Tibial artery (tissue), 4 donors: ENCODE measurements around the gene TYSND1.

ENCODE experiments used
- DNase-seq, 2 donors: peaks; one replicate each; pipeline ENCODE4 v3.0.0-alpha.2; 2019
- H3K27ac ChIP-seq, 2 donors: fragments of 200-600 bp; sonication (generic) in 1 of 2; 1 replicate in 1 of 2; 2 replicates in 1 of 2; pipeline ENCODE4 v1.5.1; 2018 to 2019; ENCODE audit warnings: mild to moderate bottlenecking in 1 of 2
- H3K27me3 ChIP-seq, 2 donors: fragments of 200-600 bp; sonication (generic) in 1 of 2; one replicate each; pipeline versions ENCODE4 v1.5.1 to v1.6.0; 2016 to 2019
- H3K36me3 ChIP-seq, 3 donors: fragments of 200-600 bp; sonication (generic) in 2 of 3; one replicate each; pipeline ENCODE4 v1.5.1; 2016 to 2019; ENCODE audit warnings: mild to moderate bottlenecking in 2 of 3
- H3K4me1 ChIP-seq, 4 donors: fragments of 200-600 bp; sonication (generic) in 2 of 4; 1 replicate in 3 of 4; 2 replicates in 1 of 4; pipeline ENCODE4 v1.5.1; 2016 to 2019
- H3K4me3 ChIP-seq, 2 donors: fragments of 200-600 bp; sonication (generic) in 1 of 2; 1 replicate in 1 of 2; 2 replicates in 1 of 2; pipeline ENCODE4 v1.5.1; 2018 to 2019; ENCODE audit warnings: mild to moderate bottlenecking in 2 of 2
- H3K9me3 ChIP-seq, 3 donors: fragments of 200-600 bp; sonication (generic) in 1 of 3; one replicate each; pipeline ENCODE4 v1.5.1; 2016 to 2019
- CTCF ChIP-seq, 2 experiments: fragments of 200-600 bp in 1 of 2; fragments of 450-650 bp in 1 of 2; IDR thresholded peaks; one replicate each; pipeline ENCODE4 v1.5.1; 2017 to 2019; ENCODE audit warnings: antibody characterized with exemption in 2 of 2, mild to moderate bottlenecking in 1 of 2, moderate library complexity in 1 of 2
- intact Hi-C: fragments of 100-400 bp; cut with DNase I; formaldehyde crosslinking; loops from one replicate; pipeline ENCODE4 v1.15.0; 2023; ENCODE audit warnings: low total_unique reads

Gene TYSND1

GRCh38 chr10:70178139-70178725 lies 31.7 kb upstream of the TYSND1 start:
- H3K4me1 ChIP-seq, result no peaks in the 10 kb centered on the region
- H3K36me3 ChIP-seq, result no peaks in the 10 kb centered on the region
- intact Hi-C loops, result no loop called here
- peaks cover 0 to 4% (median 0%) of the 10 kb centered on the region in 3 donors for H3K9me3 ChIP-seq
- H3K27me3 ChIP-seq, result peaks cover 0 to 10% of the 10 kb centered on the region in 2 donors
- H3K4me3 ChIP-seq, result no peak overlapping the region
- H3K27ac ChIP-seq, result no peak overlapping the region
- DNase-seq, result no peak
- no peak for TF ChIP-seq CTCF (IDR thresholded peaks at IDR 0.05)

GRCh38 chr10:70176441-70176840 lies 29.9 kb upstream of the TYSND1 start:
- no peak for TF ChIP-seq CTCF (IDR thresholded peaks at IDR 0.05)
- H3K9me3 ChIP-seq, result peaks cover 0 to 4% (median 0%) of the 10 kb centered on the region in 3 donors
- intact Hi-C loops, result no loop called here

GRCh38 chr10:70175516-70175915 lies 29.0 kb upstream of the TYSND1 start:
- no peak for DNase-seq
- intact Hi-C loops, result no loop called here
- no peak for TF ChIP-seq CTCF (IDR thresholded peaks at IDR 0.05)
- Histone ChIP-seq H3K9me3 (peaks cover 0 to 4% (median 0%) of the 10 kb centered on the region in 3 donors), H3K27ac (no peak overlapping the region), H3K4me3 (no peak overlapping the region), H3K27me3 (peaks cover 0 to 10% of the 10 kb centered on the region in 2 donors), H3K4me1 (peaks cover 0 to 5% (median 0%) of the 10 kb centered on the region in 4 donors), H3K36me3 (no peaks in the 10 kb centered on the region)

More at GRCh38 chr10:70176441-70176840, 29.9 kb upstream of the TYSND1 start:
- H3K27ac ChIP-seq, result no peak overlapping the region
- peaks cover 0 to 10% of the 10 kb centered on the region in 2 donors for H3K27me3 ChIP-seq
- DNase-seq, result no peak
- no peaks in the 10 kb centered on the region for H3K36me3 ChIP-seq
- no peak overlapping the region for H3K4me3 ChIP-seq
- no peaks in the 10 kb centered on the region for H3K4me1 ChIP-seq

- no peak for DNase-seq
- Histone ChIP-seq H3K27me3 (peaks cover 0 to 10% of the 10 kb centered on the region in 2 donors), H3K4me3 (no peak overlapping the region), H3K36me3 (no peaks in the 10 kb centered on the region), H3K9me3 (no peaks in the 10 kb centered on the region), H3K4me1 (peaks cover 0 to 9% (median 5%) of the 10 kb centered on the region in 4 donors), H3K27ac (no peak overlapping the region)
- intact Hi-C loops, result no loop called here
- TF ChIP-seq CTCF (IDR thresholded peaks at IDR 0.05), result no peak
These were observed 27.7 kb upstream of the TYSND1 start for GRCh38 chr10:70174058-70174741.

GRCh38 chr10:70169649-70170364 lies 23.3 kb upstream of the TYSND1 start:
- TF ChIP-seq CTCF (IDR thresholded peaks at IDR 0.05), result no peak
- peak in 1 of 2 donors; percentile 41 for DNase-seq
- H3K36me3 ChIP-seq, result no peaks in the 10 kb centered on the region
- peak overlapping the region; percentile 91 to 94 for H3K27ac ChIP-seq
- H3K9me3 ChIP-seq, result no peaks in the 10 kb centered on the region
- peak overlapping the region; percentile 70 to 87 for H3K4me3 ChIP-seq
- intact Hi-C loops, result no loop called here
- no peaks in the 10 kb centered on the region for H3K27me3 ChIP-seq
- peaks cover 0 to 48% (median 26%) of the 10 kb centered on the region in 4 donors for H3K4me1 ChIP-seq
